ENCODE data around the gene AKAP17A. TPM values are rescaled to one million over a fixed set of nuclear protein-coding genes. Genes with fewer than 3 reads are reported as not detected.

The AKAP17A gene
- total and polyA plus RNA-seq, 8 donors, result 20.5 to 106 (median 28.1) TPM

DNA sequence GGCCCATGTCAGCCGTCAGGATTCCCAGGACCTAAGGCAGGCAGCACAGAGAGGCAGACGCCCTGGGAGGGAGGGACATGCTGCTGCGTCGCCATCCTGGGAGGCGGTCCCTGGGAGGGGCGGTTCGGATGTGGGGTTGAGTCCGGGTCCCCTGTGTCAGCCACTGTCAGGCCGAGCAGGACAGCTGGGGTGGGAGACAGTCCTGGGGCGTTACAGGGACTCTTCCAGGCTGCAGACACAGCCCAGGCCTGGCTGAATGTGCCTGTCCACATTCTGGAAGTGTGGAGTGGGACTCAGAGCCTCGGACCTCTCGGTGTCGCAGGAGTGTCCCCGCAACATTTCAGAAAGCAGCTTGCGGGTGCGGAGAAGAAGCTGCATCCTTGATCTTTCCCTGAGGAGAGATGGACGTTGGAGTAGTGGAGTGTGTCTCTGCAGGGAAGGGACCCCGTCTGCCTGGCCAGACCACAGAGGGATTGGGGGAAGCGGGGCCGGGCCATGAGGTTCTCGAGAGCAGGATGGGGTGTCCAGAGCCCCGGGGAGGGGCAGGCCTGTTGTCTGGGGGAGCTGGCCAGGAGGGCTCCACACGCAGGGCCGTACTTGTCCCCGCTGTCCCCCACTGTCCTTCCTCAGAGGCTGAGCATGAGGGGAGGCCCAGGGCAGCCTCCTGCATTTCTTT lies 6.1 kb downstream of the AKAP17A start:
- DNase-seq, result peak in 2 of 6 donors; percentile 48 to 62
- TF ChIP-seq, protein P1, sequence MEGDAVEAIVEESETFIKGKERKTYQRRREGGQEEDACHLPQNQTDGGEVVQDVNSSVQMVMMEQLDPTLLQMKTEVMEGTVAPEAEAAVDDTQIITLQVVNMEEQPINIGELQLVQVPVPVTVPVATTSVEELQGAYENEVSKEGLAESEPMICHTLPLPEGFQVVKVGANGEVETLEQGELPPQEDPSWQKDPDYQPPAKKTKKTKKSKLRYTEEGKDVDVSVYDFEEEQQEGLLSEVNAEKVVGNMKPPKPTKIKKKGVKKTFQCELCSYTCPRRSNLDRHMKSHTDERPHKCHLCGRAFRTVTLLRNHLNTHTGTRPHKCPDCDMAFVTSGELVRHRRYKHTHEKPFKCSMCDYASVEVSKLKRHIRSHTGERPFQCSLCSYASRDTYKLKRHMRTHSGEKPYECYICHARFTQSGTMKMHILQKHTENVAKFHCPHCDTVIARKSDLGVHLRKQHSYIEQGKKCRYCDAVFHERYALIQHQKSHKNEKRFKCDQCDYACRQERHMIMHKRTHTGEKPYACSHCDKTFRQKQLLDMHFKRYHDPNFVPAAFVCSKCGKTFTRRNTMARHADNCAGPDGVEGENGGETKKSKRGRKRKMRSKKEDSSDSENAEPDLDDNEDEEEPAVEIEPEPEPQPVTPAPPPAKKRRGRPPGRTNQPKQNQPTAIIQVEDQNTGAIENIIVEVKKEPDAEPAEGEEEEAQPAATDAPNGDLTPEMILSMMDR (IDR thresholded peaks at IDR 0.05), result no peak
- H3K27me3 ChIP-seq, result no peaks in the 10 kb centered on the region
- ATAC-seq, result no peak
- peaks cover 26 to 79% (median 68%) of the 10 kb centered on the region in 3 donors for H3K36me3 ChIP-seq
- intact Hi-C loops (cut with DNase I), result no loop called here
- H3K4me3 ChIP-seq, result no peak overlapping the region
- H3K4me1 ChIP-seq, result no peaks in the 10 kb centered on the region
- no peak overlapping the region for H3K27ac ChIP-seq
- FAIRE-seq, result no peak
- H3K9me3 ChIP-seq, result no peaks in the 10 kb centered on the region
- 92 to 93% methylated on average over 25 of the region's 25 CpGs for WGBS, 2 donors

DNA sequence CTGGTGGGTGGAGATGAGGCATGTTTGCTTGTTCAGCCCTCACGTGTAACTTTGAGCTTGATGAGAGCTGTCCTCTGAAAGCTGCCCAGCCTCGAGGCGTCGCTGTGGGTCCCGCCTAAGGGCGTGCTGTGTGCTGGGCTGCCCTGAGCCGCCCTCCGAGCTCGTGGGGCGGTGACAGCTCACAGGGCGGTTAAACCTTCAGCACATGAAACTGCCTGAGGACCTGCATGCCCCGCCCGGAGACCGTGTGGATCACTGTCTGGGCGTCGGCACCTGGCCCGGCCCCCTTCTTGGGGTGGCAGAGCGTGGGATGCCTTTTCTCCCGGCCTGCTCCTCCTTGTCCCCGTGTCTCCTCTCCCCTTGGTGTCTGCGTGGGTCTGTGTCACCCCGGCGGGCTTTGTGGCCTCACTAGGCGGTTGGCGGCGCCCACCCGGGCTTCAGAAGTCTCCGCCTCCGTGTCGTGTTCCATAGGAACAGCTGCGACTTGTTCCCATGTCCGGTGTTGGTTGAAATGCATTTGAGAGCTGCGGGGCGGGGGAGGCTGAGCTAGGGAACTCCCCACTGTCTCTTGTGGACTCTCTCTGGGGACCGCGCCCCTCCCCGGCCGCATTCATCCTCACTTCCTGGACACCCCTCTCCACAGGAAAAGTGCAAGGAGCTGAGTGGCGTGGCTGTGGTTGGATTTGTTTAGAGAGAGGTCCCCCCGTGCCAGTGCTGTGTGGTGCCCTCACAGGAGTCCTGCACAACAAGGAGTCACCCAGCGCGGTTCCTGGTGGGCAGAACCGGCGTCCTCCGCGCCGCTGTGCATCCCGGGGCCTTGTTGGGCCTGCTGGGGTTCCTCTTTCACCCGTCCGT lies 6.8 kb downstream of the AKAP17A start:
- Histone ChIP-seq H3K4me3 (no peak overlapping the region), H3K36me3 (peaks cover 26 to 87% (median 70%) of the 10 kb centered on the region in 3 donors), H3K27ac (no peak overlapping the region), H3K4me1 (no peaks in the 10 kb centered on the region), H3K27me3 (no peaks in the 10 kb centered on the region), H3K9me3 (no peaks in the 10 kb centered on the region)
- DNase-seq (peak in 2 of 6 donors; percentile 54 to 68), FAIRE-seq (no peak), ATAC-seq (no peak)
- 91 to 94% methylated on average over 50 of the region's 50 CpGs for whole genome bisulfite sequencing, 2 donors
- intact Hi-C loops (cut with DNase I), result no loop called here
- TF ChIP-seq, protein P1 (IDR thresholded peaks at IDR 0.05), result no peak

DNA sequence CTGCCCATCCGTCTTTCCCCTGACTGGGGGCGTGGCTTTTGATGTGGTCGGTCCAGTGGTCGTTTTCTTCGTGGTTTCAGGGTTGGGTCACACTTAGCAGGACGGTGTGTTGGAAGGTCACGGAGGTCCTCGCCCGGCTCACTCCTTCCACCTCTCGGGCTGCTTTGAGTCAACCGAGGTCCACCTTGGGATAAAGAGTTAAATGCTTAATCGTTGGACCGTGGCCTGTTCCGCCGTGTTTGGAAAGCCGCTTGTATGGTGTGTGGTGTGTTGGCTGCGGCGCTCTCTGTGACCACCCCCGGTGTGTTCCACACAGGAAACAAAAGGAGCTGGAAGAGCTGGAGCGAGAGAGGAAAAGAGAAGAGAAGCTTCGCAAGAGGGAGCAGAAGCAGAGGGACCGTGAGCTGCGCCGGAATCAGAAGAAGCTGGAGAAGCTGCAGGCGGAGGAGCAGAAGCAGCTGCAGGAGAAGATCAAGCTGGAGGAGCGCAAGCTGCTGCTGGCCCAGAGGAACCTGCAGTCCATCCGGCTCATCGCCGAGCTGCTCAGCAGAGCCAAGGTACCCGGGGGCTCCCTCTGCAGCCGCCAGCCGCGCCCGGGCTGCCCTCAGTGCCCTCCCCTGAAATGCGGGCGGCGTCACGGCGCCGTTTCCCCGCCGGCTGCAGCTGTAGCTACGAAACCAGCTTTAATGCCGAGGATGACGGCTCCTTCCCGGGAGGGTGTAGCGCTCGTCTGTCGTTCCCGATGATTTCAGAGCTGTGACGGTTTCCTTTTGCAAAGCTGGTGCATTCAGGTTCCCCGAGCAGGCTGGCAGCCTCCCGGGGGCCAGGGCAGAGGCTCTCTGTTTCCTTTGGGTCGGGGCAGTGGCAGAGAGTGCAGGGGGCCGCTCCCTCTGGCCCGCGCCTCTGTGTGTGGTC lies 7.7 kb downstream of the AKAP17A start:
- TF ChIP-seq, protein P1 (IDR thresholded peaks at IDR 0.05), result no peak
- FAIRE-seq (no peak), DNase-seq (peak in 2 of 6 donors; percentile 21 to 56), ATAC-seq (no peak)
- H3K4me3 ChIP-seq, result no peak overlapping the region
- no peak overlapping the region for H3K27ac ChIP-seq
- 90 to 91% methylated on average over 57 of the region's 57 CpGs for WGBS, 2 donors
- H3K36me3 ChIP-seq, result peaks cover 23 to 83% (median 64%) of the 10 kb centered on the region in 3 donors
- H3K4me1 ChIP-seq, result no peaks in the 10 kb centered on the region
- no peaks in the 10 kb centered on the region for H3K9me3 ChIP-seq
- intact Hi-C loops (cut with DNase I), result no loop called here
- no peaks in the 10 kb centered on the region for H3K27me3 ChIP-seq

DNA sequence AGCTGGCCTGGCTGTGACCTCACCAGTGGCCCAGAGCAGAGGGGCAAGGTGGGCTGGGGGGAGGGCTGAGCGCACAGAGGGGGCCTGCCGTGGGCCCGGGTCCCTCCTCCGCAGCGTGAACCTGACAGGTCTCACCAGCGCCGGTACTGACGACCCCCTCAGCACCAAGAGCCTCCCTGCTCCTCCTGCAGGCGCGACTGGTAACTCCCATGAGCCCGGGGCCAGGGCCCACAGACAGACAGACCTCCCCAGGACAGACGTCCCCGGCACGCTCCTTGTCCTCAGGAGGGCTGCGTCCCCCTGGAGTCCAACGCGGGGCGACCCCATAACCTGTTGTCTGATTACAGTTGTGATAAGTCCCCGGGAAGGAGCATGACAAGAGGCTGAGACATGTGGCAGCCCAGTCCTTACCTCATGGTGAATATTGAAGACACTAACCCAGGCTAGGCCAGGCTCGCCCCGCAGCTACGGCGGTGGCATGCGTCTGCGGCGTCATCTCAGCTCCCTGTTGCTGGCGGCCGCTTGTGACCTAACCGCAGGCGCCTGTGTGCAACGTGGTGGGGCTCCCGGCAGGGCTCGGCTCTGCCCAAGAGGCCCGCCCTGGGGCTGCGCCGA lies 8.5 kb downstream of the AKAP17A start:
- no peak for FAIRE-seq
- Histone ChIP-seq H3K27me3 (no peaks in the 10 kb centered on the region), H3K4me3 (no peak overlapping the region), H3K27ac (no peak overlapping the region), H3K4me1 (no peaks in the 10 kb centered on the region), H3K9me3 (no peaks in the 10 kb centered on the region), H3K36me3 (peaks cover 23 to 76% (median 56%) of the 10 kb centered on the region in 3 donors)
- DNase-seq, result peak in 1 of 6 donors; percentile 75
- TF ChIP-seq, protein P1 (IDR thresholded peaks at IDR 0.05), result no peak
- ATAC-seq, result no peak
- 97% methylated on average over 36 of the region's 36 CpGs for WGBS, 2 donors
- intact Hi-C loops (cut with DNase I), result no loop called here

Data from pancreas (tissue), 10 donors.